ENCODE results near the gene CLCN6.

CLCN6 gene

DNA sequence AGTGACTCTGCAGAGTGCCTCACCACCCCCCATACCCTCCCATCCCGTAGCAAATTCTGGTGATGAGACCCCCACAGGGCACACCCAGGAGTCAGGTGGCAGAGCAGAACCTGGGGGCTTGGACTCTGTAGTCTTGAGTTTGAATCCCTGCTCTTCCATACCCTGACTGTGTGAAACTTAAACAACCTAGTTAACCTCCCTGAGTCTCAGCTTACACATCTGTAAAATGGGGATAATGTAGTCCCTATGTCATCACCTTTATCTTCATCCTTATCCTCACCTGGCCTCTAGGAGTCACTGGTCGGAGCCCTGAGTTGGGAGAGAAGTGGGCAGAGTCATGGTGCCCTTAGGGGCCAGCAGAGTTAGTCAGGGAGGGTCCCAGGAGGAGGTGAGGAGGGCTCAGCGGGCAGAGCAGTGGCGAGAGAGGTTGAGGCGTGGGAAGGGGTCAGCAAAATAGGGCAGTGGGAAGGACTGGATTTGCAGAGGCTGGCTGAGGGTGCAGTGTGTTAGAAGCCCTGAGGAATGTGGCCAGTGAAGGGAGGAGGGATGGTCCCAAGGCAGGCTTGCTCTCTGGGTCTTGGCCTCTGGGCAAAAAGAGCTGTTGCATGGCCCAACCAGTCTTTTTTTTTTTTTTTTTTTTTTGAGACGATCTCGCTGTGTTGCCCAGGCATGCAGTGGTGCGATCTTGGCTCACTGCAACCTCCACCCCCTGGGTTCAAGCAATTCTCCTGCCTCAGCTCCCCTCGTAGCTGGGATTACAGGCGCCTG, 25.4 kb upstream of the CLCN6 start:
- DNase-seq, result no peak

DNA sequence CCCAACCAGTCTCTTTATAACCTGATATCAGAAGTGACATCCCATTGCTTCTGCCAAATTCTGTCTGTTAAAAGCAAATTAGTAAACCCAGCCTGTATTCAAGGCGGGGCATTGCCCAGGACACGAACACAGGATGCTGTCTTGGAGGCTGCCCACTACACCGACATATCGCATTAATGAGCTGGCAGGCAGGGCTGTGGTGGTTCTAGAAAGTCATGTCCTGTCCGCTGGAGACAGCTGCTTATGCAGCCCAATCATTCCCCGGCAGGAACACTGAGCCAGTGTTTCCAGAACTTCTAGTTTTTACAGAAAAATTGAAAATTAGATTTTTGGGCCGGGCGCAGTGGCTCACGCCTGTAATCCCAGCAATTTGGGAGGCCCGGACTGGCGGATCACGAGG, 24.7 kb upstream of the CLCN6 start:
- no peak for DNase-seq

DNA sequence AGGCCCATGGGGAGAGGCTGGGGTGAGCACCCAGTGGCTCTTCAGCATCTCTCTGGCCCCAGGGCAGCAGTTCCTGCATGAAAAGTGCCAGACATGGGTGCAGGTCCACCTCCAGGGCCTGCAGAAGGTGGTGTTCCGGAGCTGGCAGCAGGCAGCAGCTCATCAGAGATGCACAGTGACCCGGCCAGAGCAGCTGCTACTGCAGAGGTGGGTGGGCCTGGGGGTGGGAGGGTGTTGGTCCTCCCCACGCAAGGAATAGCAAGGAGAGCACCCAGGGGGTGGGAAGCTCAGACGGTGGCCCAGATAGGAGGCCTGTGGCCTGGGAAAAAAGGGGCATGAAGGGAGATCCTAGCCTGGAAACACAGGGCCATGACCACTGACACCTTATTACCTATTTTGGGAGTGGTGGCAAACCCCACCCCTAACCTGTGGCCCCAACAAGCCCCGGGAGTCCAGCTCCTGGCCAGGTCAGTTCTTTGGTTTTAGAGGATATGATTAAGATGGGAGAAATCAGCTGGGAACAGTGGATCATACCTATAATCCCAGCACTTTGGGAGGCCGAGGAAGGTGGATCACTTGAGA, 23.8 kb upstream of the CLCN6 start:
- DNase-seq, result no peak

DNA sequence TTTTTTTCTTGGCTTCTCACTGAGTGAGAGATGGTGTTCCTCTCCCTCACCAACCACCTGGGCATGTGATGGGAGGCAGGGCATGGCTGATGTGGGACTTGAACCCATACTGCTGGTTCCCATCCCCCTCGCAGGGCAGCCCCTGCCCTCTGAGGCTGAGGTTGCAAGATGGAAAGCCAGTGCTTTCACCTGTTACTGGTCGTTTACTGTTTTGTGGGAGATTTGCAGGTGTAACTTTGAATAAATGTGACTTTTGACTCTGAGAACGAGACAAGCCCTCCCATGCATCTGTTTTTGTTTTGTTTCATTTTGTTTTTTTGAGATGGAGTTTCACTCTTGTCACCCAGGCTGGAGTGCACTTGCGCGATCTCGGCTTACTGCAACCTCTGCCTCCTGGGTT, 22.4 kb upstream of the CLCN6 start:
- DNase-seq, result no peak

DNA sequence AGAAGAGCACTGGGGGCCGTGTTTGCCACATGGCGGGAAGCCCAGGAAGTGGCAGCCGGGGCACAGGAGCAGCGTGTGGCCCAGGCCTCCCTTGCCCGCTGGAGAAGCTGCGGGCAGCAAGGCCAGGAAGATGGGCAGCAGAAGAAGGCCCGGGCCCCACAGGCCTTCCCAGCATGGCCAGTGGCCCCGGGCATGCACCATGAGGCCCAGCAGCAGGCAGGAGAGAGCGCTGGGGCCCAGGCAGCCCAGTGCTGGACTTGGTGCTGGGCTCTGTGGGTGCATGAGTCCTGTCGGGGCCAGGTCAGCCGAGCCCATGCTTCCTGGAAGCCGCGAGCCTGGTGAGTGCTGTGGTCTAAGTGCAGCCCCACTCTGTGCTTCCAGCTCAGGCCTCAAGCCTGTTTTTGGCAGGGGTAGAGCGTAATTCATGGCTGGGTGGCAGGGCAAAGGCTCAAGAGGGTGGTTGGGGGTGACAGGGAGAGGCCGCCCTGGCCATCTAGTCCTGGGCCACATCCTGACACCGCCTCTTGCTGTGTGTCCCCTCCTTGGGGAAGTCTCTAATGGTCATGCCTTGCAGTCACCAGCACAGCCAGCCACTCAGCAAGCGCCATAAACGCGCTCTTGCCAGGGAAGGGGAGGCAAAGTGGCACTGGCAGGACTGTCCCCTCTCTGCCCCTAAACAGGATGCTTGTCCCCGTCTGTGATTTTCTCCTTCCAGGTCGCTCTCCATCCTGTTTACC, 21.6 kb upstream of the CLCN6 start:
- DNase-seq, result no peak

DNA sequence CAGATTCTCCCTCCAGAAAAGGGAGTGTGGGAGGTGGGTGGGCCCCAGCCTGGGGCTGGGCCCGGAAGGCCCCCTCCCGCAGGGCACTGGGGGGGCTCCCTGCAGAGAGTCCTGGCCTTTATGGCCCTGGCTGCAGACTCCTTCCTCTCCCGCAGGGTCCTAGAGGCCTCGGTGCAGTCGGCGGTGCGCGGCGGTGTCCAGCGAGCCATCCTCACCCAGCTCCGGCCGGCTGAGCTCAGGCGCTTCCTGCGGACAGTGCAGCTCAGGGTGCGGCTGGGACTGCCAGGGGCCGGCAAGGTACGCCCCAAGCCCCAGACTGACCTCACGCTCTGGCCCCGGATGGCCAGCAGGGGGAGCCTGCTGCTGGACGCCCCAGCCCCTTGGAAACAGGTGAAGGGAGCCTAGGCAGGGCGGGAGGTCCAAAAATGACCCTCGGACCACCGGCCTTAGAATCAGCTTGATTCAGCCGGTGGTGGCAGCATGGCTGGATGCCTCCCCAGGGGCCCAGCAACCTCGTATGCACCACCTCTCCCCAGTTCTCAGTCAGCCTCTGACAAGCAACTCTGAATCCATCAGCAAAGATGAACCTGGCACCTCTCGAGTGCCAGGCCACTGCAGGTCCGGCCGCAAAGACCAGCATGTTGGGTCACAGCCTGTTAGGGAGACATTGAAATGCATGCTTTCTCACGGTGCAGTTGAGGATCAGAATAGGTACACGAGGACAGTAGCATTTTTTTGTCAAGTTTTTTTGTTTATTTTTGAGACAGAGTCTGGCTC, 20.8 kb upstream of the CLCN6 start:
- DNase-seq, result no peak

DNA sequence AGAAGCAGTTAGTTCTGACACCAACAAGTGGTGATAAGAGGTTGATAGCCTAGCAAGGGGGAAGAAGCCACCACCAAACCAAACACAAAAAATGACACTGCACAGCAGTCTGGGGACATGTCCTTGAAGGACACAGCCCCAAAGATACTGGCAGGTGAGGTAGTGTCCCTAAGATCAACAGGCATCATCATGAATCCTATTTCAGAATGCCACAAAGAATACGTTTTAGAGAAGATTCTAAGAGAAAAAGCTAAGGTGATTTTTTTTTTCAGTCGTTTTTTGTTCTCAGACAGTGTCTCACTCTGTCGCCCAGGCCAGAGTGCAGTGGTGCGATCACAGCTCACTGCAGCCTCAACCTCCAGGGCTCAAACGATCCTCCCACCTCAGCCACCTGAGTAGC, 19.8 kb upstream of the CLCN6 start:
- DNase-seq, result no peak

DNA sequence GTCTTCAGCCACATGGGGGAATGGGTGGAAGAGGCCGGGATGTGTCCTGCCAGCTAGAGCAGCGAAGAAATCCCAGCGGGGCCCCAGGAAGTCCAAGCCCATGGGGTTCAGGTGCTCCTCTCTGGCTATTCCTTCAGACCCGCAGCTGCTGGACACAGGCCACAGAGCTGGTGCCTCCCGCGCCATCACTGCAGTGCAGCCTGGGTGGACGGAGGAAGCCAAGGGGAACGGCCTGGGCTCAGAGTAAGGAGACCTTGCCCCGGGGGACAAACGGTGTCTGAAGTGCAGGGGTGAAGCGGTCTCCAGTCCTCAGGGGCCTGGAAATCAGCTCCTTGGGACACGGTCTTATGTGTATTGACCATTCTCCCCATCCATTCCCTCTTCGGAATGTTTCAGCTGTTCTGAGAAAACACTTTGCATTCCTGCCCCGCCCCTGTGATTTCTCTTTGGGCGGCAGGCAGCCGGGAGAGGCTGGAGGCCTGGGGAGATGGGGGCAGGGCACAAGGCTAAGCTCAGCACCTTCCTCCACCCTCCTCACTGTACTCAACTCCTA, 18.7 kb upstream of the CLCN6 start:
- DNase-seq, result no peak

DNA sequence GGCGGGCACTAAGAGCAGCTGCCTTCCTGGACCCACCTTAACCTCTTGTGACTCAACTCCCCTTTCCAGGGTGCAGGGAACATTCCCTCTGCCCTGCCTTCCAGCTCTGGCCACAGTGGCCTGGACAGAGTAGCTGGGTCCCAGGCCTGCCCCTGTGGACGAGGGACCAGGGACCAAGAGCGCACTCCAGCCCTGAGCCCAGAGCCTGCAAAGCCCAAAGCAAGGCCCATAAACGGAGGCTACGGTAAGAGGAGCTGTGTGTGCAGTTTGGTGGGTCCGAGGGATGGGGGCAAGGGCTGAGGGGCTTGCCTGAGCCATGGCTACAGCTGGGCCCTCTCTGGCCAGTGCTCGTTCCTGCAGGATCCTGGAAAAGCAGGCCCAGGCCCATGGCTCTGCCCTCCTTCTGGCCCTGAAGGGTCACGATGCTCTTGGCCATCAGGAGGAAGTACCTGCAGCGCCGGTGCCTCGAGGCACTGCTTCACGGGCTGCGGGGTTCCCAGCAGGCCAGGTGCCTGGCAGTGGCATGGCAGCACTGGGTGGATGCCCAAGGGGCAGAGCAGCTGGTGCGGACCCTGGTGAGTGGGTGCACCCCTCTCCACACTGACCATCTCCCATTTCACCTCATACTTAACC, 18.1 kb upstream of the CLCN6 start:
- DNase-seq, result no peak

DNA sequence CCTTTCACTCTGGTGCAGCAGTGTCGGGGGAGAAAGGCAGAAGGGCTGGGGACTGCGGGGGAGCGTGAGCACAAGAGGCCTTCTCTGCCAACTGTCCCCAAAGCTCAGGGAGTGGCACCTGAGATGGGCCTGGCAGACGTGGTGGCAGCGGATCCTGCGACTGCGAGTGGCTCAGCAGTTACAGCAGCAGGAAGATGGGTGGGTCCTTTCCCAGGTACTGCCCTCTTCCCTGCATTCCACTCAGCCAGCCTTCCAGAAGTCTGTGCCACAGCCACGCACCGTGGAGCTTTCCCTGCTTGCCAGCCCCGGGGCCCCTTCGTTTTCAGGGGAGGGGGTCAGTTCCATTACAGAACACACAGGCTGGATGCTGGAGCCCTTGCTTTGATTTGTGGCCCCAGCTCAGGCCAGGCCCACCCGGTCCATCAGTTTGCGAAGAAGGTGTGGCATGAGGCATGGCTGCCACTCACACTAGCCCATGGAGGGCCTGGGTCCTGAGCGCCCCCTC, 17.4 kb upstream of the CLCN6 start:
- no peak for DNase-seq

DNA sequence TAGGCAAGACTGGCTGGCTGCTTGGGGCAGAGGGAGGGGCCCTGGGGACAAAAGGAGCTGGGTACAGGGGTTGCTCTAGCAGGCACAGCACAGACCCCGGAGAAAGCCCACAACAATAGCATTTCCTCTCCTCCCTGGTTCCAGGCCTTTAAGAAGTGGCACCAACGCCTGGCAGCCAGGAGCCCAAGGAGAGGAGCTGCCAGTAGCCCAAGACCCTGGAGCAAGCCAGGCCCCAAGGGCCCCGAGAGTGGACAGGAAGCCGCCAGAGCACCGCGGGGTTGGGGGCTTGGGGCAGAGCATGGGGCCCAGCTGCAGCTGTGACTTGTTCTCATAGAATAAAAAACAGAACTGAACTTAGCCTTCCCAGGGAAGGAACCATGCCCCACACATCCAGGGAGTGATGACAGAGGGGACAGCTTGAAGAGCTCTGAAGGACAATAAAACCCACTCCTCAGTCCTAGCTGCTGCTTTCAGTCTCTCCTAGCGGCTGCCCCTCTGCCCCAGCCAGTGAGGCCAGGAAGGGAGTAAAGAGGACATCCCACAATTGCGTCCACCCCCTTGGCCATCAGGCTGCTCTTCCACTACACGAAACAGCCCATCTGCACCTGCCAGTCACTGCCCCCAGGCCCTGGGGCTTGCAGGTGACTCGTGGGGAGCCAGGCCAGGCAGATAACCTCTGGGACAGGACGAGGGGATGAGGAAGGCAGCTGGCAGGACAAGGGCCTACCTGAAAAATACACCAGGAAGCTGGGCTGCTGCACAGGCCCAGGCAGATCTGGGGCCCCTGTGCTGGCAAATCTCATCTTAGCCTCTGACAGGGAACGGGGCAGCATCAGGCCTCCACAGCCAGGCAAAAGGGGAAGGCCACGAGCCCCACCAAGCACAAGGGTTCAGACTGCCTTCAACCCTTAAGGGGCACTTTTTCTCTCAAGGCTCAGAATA, 16.6 kb upstream of the CLCN6 start:
- no peak for DNase-seq

DNA sequence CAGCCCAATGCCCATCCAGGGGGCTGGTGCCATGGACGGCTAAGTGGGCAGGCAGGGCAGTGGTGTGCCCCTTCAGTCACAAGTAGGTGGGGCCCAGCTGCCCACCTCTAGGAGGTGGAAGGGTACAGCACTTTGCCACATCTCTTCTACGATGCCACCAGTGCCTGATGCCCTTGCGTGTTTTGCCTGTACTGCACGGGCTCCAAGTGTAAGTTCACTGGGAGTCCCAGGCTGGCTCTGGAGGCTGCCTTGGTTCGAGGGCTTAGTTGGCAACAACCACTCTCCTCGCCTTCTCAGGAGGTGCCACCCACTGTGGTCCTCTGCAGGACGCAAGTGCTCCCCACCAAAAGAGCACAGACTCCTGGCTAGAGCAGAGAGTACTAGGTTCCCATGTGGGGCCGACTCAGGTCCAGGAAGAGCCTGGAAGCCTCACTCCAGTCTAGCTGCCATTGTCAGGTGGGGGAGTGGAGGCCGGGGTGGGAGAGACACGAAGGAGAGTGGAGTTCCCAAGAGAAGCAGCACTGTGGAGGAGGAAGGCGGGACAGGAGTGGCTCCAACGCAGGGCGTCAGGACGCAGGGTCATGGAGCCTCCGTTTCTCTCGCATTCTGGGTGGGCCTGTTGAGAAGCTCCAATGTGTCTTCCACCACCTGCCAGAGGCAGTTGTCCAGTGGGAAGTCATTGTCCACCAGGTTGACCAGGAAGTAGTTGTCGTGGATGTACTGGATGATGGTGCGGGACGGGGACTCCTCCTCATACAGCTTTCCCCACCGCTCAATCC, 15.7 kb upstream of the CLCN6 start:
- DNase-seq, result no peak

DNA sequence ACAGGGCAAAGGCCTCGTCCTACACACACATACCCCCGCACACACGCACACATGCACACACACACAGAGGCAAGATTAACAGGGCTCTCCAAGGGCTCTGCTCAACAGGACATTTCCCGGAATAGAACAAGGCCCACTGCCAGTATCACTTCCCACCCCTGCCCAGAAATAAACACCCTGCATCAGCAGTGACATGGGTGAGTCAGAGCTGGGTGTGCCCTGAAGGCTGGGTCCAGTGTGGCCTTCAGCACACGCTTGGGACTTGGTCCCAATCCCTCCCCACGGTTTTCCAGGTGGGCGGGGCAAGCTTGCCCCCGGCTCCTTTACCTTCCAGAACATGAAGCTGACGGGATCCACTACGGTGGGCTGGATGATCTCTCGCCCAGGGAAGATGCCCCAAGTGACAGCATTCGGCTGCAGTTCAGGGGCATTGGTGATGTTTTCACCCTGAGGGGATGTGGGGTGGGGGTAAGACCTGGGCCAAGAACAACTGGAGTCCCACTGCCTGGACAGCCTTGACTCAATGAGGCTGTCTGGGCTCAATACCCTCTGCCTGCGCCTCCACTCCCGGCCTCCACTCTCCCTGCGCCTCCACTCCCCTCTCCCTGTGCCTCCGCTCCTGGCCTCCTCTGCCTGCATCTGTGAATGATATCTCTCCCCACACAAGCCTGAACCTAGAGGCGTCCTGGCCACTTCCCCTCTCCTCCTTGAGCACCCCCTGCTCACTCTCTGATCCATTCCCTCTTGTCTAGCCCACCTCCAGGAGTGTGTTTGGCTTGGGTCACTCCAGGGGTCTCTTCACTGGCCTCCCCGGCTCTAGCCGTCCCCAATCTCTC, 14.9 kb upstream of the CLCN6 start:
- no peak for DNase-seq

DNA sequence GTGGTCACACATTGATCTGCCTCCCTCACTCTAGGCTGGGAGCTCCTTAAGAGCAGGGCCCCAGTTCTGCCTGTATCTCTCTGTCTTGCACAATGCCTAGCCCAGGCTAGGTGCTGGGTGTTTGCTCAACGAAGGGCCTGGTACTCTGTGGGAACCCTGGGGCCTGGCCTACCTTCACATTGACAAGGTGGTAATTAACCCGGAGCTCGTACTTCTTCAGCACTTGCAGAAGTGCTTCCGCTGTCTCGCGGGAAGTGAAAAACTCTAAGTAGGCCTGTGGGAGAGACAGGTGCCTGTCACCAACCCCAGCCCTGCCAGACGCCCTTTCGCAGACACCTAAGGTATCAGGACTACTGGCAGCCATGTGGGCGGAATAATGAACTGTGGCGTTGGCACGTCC, 13.9 kb upstream of the CLCN6 start:
- no peak for DNase-seq

DNA sequence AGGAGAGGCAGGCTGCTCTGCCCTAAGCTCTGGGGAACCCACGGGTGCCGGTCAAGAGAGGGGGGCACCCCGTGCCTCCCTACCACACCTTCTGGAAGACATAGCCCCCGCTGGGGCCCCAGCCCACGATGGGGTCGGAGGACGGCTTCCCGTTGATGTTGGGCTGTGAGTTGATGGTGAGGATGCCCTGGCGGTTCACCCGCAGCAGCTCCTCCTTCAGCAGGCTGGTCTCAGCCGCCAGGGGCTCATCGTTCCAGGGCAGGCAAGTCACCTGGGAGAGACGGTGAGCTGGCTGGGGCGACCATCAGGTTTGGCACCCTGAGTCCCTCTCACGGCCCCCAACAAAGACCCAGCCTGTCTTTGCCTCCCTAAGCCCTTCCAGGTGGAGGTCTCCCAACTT, 12.2 kb upstream of the CLCN6 start:
- DNase-seq, result no peak

DNA sequence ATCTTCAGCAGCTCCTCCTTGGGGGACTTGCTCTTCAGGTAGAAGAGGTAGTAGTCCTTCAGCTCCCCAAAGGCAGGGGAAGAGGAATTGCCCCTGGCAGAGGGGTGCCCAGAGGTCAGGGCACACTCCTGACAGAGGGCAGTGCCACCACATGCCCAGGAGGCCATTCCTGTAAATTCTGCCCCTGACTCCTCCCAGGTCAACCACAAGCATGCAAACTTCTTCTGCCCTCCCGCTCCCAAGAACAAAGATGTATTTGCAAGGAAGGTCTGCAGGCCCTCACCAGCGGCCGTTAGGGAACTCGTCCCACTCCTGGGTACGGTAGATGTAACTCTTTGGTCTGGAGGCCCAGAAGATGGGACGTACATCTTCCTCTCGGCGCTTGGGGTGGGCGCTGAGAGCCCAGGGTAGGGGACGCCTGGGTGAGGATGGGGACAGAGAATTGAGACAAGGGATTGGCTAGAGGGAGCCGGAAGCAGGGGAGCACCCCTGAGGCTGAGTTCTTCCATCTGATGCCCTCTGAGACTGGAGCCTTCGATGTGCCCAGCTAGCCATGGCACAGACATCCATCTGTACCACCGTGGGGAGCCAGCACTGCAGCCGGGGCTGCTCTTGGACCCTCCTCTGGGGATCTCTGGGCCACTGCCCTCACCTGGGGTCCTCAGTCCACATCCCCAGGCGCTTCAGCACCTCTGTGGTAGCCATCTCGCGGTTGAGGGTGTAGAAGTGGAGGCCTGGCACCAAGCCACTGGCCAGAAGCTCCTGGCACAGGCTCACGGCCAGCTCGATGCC, 11.3 kb upstream of the CLCN6 start:
- no peak for DNase-seq

DNA sequence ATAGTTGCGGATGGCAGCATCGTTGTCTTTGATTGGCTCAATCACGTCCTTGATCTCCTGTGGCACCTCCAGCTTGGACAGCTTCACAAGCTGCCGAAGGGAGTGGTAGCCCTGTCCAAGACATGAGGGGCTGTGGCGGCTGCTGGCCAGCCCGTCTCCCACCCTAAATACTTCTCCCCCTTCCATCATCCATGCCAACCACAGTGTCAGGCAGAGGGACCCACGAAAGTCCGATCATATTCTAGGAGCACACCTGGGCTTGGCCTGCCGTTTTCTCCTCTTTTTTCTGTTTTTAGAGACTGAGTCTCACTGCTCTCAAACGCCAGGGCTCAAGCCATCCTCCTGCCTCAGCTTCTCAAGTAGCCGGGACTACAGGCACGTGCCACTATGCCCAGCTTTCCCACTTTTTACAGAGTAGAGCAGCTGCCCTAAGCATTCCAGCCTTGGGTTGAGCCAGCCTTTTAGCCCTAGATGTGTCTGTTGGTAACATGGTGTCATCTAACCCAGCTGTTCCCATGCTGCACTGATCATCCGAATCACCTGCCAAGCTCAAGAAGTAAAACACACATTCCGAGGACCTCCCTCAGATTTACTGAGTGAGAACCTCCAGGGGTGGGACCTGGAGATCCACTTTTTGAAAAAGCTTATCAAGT, 10.6 kb upstream of the CLCN6 start:
- DNase-seq, result no peak
